Measurements from ENCODE around the gene MAOB.

Gene MAOB

DNA sequence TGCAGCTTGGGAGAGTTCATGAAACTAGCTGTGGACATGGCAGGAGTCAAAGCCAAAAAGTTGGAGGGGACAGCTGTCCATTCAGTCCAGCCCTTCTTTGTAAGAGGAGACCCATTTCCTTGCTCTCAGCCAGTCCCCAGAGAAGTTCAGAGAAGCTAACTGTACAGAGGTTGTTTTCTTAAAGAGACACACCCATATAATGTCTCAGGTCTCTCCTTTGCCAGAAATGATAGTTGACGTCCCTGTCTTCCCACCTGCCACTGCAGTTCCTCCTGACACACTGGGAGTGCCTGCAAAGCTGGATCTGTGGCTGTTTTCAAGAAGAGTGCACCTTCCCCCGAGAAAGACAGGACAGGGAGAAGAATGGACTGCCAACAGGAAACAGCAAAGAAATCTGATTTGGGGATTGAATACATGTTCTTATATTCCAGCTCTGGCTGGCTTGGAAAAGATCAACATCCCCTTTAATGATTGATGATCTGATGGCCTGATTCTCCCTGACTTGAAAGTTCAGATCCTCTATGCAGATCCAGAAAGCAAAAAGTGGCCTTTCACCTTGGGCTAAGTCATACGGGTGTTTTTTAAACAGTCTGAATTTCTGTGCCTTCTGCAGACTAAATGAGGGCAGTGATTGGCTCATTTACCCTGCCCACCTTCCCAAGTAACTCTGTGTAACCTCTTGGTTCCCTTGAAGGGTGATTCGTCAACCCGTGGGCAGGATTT lies 139.0 kb downstream of the MAOB start:
- H3K9ac ChIP-seq = no peak overlapping the region
- TF ChIP-seq, protein P1, sequence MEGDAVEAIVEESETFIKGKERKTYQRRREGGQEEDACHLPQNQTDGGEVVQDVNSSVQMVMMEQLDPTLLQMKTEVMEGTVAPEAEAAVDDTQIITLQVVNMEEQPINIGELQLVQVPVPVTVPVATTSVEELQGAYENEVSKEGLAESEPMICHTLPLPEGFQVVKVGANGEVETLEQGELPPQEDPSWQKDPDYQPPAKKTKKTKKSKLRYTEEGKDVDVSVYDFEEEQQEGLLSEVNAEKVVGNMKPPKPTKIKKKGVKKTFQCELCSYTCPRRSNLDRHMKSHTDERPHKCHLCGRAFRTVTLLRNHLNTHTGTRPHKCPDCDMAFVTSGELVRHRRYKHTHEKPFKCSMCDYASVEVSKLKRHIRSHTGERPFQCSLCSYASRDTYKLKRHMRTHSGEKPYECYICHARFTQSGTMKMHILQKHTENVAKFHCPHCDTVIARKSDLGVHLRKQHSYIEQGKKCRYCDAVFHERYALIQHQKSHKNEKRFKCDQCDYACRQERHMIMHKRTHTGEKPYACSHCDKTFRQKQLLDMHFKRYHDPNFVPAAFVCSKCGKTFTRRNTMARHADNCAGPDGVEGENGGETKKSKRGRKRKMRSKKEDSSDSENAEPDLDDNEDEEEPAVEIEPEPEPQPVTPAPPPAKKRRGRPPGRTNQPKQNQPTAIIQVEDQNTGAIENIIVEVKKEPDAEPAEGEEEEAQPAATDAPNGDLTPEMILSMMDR (conservative IDR thresholded peaks at IDR 0.05; ENCODE audit: low read depth, low read length) = no peak
- H2AFZ ChIP-seq (ENCODE audit: low read depth) = no peak overlapping the region
- H3K79me2 ChIP-seq (ENCODE audit: insufficient read depth, low read depth) = no peaks in the 10 kb centered on the region
- no peak overlapping the region for H3K27ac ChIP-seq
- no peak overlapping the region for H3K4me3 ChIP-seq (IDR thresholded peaks at IDR 0.05; ENCODE audit: insufficient read depth, low read depth, low read length)
- H3K36me3 ChIP-seq (ENCODE audit: insufficient read depth) = no peaks in the 10 kb centered on the region
- H3K27me3 ChIP-seq (ENCODE audit: insufficient read depth, low read depth) = no peaks in the 10 kb centered on the region
- H3K4me1 ChIP-seq (ENCODE audit: low read depth, poor library complexity, severe bottlenecking) = no peaks in the 10 kb centered on the region
- H4K20me1 ChIP-seq (ENCODE audit: insufficient read depth) = no peaks in the 10 kb centered on the region
- H3K4me2 ChIP-seq = no peak overlapping the region

DNA sequence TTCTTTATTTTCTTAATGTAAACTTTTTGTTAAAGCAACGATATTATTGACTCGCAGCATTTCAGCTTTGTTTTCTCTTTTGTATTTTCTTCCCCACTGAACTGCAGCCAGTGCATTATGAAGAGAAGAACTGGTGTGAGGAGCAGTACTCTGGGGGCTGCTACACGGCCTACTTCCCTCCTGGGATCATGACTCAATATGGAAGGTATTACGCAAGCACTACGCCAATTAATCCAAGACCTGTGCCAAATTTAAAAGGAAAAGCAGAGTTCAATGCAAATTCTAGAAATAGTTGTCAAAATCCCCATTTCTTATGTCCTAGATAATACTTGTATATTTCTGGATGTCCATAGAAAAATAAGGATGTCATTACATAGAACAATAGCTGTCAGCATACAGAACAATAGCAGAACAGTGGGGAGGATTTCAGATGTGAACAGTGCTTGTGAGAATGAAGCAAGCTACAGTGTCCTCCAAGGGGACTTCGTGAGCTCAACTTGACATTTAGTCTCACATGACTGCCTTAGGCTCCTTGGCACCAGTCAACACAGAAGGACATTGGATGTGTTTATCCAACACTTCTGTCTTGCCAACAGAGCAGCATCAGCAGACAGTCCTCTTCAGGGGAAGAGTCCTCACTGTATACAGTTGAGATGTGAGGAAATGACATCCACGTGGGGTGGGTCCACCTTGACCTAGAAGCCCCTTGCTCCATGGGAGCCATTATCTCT lies 140.2 kb downstream of the MAOB start:
- no peaks in the 10 kb centered on the region for H3K36me3 ChIP-seq (ENCODE audit: insufficient read depth)
- no peak overlapping the region for H3K27ac ChIP-seq
- H3K4me3 ChIP-seq (IDR thresholded peaks at IDR 0.05; ENCODE audit: insufficient read depth, low read depth, low read length) = no peak overlapping the region
- H4K20me1 ChIP-seq (ENCODE audit: insufficient read depth) = no peaks in the 10 kb centered on the region
- no peak overlapping the region for H2AFZ ChIP-seq (ENCODE audit: low read depth)
- H3K9ac ChIP-seq = no peak overlapping the region
- H3K4me2 ChIP-seq = no peak overlapping the region
- TF ChIP-seq, protein P1 (conservative IDR thresholded peaks at IDR 0.05; ENCODE audit: low read depth, low read length) = no peak
- no peaks in the 10 kb centered on the region for H3K4me1 ChIP-seq (ENCODE audit: low read depth, poor library complexity, severe bottlenecking)
- H3K79me2 ChIP-seq (ENCODE audit: insufficient read depth, low read depth) = no peaks in the 10 kb centered on the region
- H3K27me3 ChIP-seq (ENCODE audit: insufficient read depth, low read depth) = no peaks in the 10 kb centered on the region

DNA sequence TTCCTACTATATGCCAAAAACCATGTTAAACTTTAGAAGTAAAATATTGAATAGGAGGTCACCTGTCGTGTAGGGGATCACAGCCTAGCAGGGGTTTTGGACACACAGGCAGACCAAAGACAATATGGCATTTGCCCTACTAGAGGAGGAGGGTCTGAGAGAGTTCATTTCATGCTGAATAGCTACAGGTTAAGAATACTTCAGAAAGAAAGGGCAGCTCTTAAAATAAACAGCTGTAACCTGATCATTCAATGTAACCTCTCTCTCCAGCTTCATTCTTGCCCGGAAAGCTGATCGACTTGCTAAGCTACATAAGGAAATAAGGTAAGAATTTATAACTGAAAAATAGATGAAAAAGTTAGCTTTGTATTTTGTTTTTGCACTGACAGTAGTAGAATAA lies 146.3 kb downstream of the MAOB start:
- no peaks in the 10 kb centered on the region for H3K79me2 ChIP-seq (ENCODE audit: insufficient read depth, low read depth)
- no peak overlapping the region for H3K4me3 ChIP-seq (IDR thresholded peaks at IDR 0.05; ENCODE audit: insufficient read depth, low read depth, low read length)
- H3K27me3 ChIP-seq (ENCODE audit: insufficient read depth, low read depth) = no peaks in the 10 kb centered on the region
- no peak overlapping the region for H3K27ac ChIP-seq
- TF ChIP-seq, protein P1 (conservative IDR thresholded peaks at IDR 0.05; ENCODE audit: low read depth, low read length) = no peak
- H4K20me1 ChIP-seq (ENCODE audit: insufficient read depth) = no peaks in the 10 kb centered on the region
- no peak overlapping the region for H3K4me2 ChIP-seq
- no peaks in the 10 kb centered on the region for H3K36me3 ChIP-seq (ENCODE audit: insufficient read depth)
- no peak overlapping the region for H2AFZ ChIP-seq (ENCODE audit: low read depth)
- no peak overlapping the region for H3K9ac ChIP-seq
- no peaks in the 10 kb centered on the region for H3K4me1 ChIP-seq (ENCODE audit: low read depth, poor library complexity, severe bottlenecking)

DNA sequence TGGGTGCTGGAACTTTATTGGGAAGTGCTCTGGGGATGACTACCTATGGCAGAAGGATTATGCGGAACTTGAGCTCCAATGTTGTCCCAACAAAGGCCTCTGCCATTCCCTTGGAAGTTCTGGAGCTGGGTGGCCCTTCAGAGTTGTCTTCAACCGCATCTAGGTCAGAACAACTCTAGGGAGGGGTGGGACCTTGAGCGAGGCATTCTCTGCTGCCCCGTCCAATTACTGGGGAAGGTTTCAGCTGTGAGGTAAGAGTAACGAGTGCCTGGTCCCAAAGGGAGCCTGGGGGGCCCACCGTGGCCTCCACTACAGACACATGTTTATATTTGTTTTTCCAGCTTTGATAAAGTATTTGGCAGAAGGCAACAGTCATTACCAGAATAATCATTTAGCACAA lies 146.7 kb downstream of the MAOB start:
- H3K36me3 ChIP-seq (ENCODE audit: insufficient read depth) = no peaks in the 10 kb centered on the region
- H3K4me2 ChIP-seq = no peak overlapping the region
- H3K27me3 ChIP-seq (ENCODE audit: insufficient read depth, low read depth) = no peaks in the 10 kb centered on the region
- H2AFZ ChIP-seq (ENCODE audit: low read depth) = no peak overlapping the region
- H4K20me1 ChIP-seq (ENCODE audit: insufficient read depth) = no peaks in the 10 kb centered on the region
- H3K4me3 ChIP-seq (IDR thresholded peaks at IDR 0.05; ENCODE audit: insufficient read depth, low read depth, low read length) = no peak overlapping the region
- no peak overlapping the region for H3K9ac ChIP-seq
- H3K79me2 ChIP-seq (ENCODE audit: insufficient read depth, low read depth) = no peaks in the 10 kb centered on the region
- TF ChIP-seq, protein P1 (conservative IDR thresholded peaks at IDR 0.05; ENCODE audit: low read depth, low read length) = no peak
- no peaks in the 10 kb centered on the region for H3K4me1 ChIP-seq (ENCODE audit: low read depth, poor library complexity, severe bottlenecking)
- no peak overlapping the region for H3K27ac ChIP-seq
